ENCODE results near the gene NF1.

GRCh38 chr17:31052187-31052889 lies 42.4 kb upstream of the NF1 start:
- TF ChIP-seq POLR2A (IDR thresholded peaks at IDR 0.05) (no peak), POLR2AphosphoS5 (IDR thresholded peaks at IDR 0.05) (no peak)
- TF ChIP-seq, protein P1, sequence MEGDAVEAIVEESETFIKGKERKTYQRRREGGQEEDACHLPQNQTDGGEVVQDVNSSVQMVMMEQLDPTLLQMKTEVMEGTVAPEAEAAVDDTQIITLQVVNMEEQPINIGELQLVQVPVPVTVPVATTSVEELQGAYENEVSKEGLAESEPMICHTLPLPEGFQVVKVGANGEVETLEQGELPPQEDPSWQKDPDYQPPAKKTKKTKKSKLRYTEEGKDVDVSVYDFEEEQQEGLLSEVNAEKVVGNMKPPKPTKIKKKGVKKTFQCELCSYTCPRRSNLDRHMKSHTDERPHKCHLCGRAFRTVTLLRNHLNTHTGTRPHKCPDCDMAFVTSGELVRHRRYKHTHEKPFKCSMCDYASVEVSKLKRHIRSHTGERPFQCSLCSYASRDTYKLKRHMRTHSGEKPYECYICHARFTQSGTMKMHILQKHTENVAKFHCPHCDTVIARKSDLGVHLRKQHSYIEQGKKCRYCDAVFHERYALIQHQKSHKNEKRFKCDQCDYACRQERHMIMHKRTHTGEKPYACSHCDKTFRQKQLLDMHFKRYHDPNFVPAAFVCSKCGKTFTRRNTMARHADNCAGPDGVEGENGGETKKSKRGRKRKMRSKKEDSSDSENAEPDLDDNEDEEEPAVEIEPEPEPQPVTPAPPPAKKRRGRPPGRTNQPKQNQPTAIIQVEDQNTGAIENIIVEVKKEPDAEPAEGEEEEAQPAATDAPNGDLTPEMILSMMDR (IDR thresholded peaks at IDR 0.05 in 8 of 11, conservative IDR thresholded peaks at IDR 0.05 in 3 of 11) = no peak
